HG03342 (cell line): ENCODE measurements around the gene PLPP2.

ENCODE experiments used
- ATAC-seq: cut with Tn5 transposase; IDR thresholded peaks from one replicate; pipeline ENCODE4 v1.9.1; 2021; ENCODE audit warnings: mild to moderate bottlenecking, moderate library complexity; ENCODE audit not compliant: unreplicated experiment

Gene PLPP2

DNA sequence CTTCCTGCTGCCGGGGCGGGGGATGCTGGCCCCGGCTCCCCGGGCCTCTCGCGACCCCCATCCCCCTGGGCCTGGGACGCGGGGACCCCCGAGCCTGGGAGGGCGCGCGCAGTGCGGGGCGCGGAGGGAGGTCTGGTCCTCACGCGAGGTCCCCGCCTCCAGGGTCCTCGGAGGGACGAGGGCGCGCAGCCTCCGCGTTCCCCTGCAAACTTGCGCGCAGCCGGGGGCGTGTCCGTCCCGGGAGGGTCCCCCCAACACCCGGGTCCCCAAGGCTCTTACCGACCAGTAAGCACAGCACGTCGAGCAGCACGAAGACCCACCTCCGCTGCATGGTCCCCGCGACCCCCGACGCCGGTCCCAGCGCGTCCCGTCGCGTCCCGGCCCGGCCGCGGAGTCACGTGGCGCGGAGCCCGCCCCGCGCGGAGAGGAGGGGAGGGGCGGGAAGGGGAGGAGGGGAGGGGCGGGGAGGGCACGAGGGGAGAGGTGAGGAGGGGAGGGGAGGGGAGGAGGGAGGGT is at the start of gene PLPP2:
Gene PLPP2, minus strand, starts transcription at position 398 of the 516 bp plus-strand sequence. Its CDS starts 67 bp downstream, at position 331.
- ATAC-seq = no peak

- ATAC-seq = no peak
Measured at GRCh38 chr19:340620-341385, 49.6 kb upstream of the PLPP2 start.

GRCh38 chr19:339262-339887 is 48.2 kb upstream of the PLPP2 start:
- ATAC-seq = no peak

DNA sequence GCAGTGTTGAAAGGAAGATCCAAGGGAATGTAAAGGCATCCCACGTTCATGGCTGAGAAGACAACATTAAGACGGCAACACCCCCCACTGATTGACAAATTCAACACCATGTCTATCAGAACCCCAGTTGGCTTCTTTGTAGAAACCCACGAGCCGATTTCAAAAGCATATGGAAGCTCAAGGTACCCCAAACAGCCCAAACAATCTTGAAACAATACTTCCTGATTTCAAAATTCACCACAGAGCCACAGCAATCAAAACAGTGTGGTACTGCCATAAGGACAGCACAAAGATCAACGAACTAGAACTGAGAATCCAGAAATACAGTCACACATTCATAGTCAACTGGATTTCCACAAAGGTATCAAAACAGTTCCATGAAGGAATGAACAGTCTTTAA is 47.2 kb upstream of the PLPP2 start:
- ATAC-seq = no peak

DNA sequence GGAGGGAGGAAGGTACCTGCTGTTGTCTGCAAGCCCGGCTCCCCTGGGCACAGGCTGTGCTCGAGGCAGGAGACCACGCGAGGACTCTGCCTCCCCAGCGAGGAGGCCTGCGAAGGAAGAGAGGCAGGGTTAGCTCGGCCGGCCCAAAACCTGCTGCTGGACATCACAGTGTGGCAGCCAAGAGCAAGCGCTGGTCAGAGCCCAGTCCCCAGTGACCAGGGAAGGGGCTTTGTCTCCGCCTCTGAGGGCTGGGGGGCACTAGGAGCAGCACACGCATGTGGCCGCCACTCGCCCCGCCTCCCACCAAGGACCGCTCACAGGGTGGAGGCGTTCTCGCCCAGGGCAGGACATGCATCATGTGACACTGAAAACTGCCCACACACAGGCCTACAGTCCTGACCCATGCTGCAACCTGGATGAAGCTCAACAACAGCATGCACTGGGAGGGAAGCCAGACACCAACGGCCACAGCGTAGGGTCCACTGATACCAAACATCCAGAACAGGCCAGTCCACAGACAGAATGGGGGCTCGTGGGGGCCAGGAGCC is 44.9 kb upstream of the PLPP2 start:
- no peak for ATAC-seq

DNA sequence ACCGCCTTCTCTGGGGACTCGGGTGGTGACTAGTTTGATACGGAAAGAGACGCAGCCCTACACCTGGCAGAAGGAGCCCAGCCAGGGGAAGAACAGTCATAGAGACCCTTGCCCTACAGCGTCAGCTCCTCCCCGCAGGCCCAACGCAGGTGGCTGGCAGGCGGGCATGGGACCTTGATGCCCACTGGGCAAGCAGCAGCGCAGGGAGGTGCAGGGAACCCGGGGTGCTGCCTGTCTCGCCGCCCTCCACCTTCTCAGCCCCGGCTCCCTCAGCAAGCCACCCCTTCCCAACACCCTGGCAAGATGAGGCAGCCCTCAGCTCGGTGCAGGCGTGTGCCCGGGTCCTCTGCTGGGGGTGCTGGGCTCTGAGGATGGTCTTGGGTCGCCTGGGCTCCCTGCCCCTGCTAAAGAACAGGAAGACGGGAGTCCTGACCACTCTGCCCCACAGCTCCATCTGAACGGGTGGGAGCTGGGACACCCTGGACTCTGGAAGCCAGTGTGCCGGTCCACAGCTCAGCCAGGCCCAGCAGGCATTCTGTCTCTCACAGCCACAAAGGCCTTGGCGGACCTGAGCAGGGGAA is 44.4 kb upstream of the PLPP2 start:
- ATAC-seq = no peak

DNA sequence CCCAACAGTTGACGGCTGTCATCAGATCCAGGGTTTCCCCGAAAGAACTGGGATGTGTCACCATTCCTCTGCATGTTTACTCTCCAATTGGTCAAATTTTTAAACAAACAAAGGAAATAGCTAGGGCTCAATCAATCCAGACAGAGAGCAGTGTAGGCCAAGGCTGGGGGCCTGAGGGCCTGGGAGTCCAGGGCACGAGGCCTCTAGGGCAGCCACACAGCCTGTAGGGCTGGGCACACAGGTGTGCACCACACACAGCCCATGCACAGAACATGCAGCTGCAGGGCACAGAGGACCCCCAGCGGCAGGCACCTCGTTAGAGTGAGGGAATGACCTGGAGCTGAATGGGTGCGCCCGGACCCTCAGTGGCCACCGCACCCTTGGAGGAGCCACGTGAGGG is 43.9 kb upstream of the PLPP2 start:
- ATAC-seq = no peak

DNA sequence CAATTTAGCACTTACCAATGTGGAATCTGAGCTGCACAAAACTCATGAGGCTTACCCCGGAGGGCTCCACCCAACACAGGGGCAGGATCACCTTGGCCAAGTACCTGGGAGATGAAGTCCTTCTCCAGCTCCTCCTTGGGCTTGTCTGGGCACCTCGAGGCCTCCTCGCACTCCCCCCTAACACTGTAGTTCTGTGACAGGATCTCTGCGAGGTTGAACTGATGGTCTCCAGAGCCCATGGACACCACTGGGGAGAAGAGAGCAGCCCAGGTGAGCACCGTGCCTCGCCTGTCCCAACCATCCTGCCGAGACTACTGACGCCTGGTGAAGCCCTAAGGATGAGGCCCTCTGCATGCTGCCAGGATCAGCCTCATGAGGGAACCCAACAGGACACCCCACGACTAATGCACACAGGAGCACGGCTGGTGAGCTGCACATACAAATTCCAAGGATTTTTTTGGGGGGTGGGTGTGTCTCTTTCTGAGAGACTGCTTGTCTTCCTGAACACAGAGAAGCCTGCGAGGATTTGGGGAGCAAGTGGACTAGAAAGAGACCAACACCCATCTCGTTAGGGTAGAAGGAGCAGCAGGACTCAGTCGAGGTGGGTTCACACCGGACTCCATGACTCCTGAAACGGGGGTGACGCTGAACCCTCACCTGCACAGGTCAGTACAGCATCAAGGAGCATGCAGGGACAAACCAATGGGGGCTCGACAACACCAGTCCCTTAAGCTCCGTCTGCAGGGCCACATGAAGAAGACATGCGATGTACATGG is 43.3 kb upstream of the PLPP2 start:
- no peak for ATAC-seq

DNA sequence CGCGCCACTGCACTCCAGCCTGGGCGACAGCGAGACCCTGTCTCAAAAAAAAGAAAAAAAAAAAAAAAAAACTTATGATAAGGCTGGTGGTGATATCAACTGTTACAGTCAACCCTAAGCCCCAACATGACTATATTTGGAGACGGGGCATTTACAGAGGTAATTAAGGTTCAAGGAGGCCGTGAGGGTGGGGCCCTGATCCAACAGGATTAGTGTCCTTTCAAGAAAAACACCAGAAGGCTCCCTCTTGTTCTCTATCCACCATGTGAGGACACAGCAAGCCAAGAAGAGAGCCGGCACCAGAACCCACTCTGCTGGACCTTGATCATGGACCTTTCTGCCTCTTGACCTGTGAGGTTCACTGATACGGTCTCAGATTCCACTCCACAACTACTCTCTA is 39.3 kb upstream of the PLPP2 start:
- ATAC-seq = no peak

GRCh38 chr19:329876-330275 is 38.7 kb upstream of the PLPP2 start:
- ATAC-seq = no peak

DNA sequence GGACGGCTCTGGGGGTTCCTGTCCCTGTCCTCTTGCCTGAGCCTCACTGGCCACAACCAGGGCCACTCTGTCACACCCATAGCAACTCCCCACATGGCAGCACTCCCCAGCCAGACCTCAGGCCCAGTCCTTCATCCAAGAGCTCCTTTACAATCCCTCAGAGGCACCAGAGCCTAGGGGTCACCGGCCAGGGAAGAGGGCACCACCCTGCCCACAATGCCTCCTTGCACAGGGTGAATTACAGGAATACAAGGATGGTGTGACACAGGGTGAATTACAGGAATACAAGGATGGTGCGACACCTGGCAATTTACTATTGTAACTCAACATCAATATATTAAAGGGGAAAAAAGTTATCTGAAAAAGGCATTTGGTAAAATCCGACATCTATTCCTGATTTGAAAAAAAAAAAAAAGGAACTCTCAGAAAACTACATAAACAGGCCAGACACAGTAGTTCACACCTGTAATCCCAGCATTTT is 36.9 kb upstream of the PLPP2 start:
- no peak for ATAC-seq

GRCh38 chr19:327291-328024 is 36.3 kb upstream of the PLPP2 start:
- ATAC-seq = no peak

DNA sequence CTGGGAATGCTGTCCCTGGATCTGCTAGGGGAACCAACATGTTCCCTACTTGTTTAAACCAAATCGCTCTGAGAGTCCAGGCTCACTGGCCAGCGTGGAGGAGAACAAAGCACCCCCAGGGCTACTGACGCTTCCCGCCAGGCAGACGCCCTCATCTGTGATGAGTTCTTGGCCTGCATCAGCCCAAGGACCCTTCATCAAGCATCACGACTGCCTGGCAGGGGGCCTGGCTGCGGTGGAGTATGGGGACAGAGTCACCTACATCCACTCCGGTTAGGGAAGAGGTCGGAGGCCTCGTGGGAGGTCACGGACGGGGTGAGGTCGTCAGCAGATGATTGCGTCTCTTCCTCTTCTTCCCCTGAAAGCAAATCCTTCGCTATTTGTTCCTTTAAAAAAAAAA is 35.7 kb upstream of the PLPP2 start:
- ATAC-seq = no peak

- no peak for ATAC-seq
Measured at GRCh38 chr19:325937-326565, 34.8 kb upstream of the PLPP2 start.

DNA sequence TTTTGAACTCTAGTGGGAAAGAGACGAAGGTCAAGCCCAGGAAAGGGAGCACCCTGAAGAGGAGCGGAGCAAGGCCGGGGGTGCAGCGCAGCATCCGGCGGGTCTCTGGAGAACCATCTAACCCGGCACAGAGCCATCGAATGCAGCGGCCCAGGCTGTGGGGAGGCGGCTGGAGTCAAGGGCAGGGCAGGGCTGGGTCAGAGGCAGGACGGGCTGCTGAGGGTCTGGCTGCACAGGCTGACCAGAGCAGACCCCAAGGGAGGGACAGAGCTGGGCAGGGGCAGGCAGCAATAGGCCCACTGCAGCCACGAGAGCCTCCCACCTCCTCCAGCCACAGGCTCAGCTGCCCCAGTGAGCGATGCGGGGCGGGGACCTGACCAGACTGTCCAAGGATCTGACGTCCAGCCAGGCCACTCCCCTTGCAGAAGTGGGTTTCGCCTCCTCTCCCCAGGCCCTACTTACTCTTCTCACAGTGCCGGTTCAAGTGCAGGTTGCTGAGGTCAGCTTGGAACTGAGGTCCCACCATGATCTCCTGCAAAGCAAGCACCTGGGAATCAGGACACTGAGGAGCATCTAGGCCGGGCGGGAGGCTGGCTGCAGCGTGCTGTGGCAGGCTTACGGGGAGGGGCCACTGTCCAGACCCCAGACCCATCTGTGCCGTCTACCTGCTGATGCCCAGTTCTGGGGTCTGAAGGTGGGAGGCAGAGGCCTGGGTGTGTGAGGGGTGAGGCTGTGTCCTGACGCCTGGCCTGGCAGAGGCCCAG is 34.2 kb upstream of the PLPP2 start:
- no peak for ATAC-seq

DNA sequence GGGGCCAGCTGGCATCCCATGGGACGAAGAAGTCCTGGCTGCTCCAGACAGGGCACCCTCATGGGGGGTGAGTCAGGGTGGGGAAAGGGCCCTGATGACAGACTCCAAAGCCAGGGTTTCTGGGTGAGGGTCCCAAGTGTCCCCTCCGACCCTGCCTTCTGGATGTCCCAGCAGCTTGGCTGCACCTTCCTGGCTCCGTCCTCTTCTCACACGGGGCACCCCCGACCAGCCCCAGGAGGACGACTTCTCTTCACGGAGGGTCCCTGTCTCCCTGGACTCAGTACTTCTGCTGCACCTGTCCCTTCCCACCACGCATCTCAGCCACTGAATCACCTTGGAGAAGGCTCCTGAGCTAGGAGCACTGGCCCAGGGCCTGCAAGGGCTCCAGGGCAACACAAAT is 33.5 kb upstream of the PLPP2 start:
- no peak for ATAC-seq

DNA sequence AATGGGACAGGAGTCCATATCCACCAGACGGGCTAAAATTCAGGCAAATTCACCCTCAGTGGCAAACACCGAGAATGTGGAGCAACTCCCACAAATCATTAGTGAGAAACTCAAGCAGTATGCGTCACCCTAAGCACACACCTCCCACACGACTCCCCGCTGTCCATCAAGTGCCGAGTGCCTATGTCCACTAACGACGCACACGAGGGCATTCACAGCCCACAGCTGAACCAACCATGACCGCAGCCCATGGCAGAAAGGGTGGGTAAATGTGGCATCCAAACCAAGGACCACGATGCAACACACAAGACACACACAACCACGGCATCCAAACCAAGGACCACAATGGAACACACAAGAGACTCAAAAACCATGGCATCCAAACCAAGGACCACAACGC is 31.4 kb upstream of the PLPP2 start:
- no peak for ATAC-seq

GRCh38 chr19:318509-318774 is 27.2 kb upstream of the PLPP2 start:
- no peak for ATAC-seq
